Pancreas (tissue), 10 donors: ENCODE results near the gene DPP9. TPM values are rescaled to one million over a fixed set of nuclear protein-coding genes. Genes with fewer than 3 reads are reported as not detected.

Source experiments
- ATAC-seq, 4 donors: fragments of 200-7000 bp; cut with Tn5 transposase; one replicate each; pipeline versions ENCODE4 v1.8.0 to v1.9.1; 2020; ENCODE audit warnings: mild to moderate bottlenecking in 4 of 4, moderate library complexity in 4 of 4
- DNase-seq, 6 donors: peaks; one replicate each; pipeline ENCODE4 v3.0.0-alpha.2; 2020
- FAIRE-seq: peaks from 2 replicates; lab custom pipeline; 2012; peaks lifted over from hg19 to GRCh38; lab: Jason Lieb, UNC
- H3K27ac ChIP-seq, 4 donors: fragments of 200-600 bp; sonication (generic); 1 replicate in 3 of 4; 2 replicates in 1 of 4; pipeline versions ENCODE4 v1.5.0 to v1.8.0; 2020
- H3K27me3 ChIP-seq, 4 donors: fragments of 200-600 bp; one replicate each; pipeline ENCODE4 v1.8.0; 2021
- H3K36me3 ChIP-seq, 3 donors: fragments of 200-600 bp; sonication (generic) in 1 of 3; one replicate each; pipeline versions ENCODE4 v1.5.0 to v1.8.0; 2020 to 2021
- H3K4me1 ChIP-seq, 3 donors: fragments of 200-600 bp; one replicate each; pipeline ENCODE4 v1.8.0; 2021
- H3K4me3 ChIP-seq, 4 donors: fragments of 200-600 bp; sonication (generic) in 2 of 4; one replicate each; pipeline versions ENCODE4 v1.5.0 to v1.8.0; 2020 to 2021
- H3K9me3 ChIP-seq, 4 donors: fragments of 200-600 bp; one replicate each; pipeline ENCODE4 v1.8.0; 2021
- CTCF ChIP-seq, 4 donors: fragments of 200-600 bp; sonication (generic) in 3 of 4; IDR thresholded peaks; one replicate each; pipeline versions ENCODE4 v1.5.0 to v1.8.0; 2021; ENCODE audit warnings: antibody characterized with exemption in 4 of 4
- WGBS, 2 donors: extraction: QIAGEN DNeasy Blood & Tissue Kit; methylation state at CpG; one replicate each; pipeline ENCODE4 v1.1.7; 2013; 5-methylcytosine and 5-hydroxymethylcytosine counted together
- intact Hi-C, 3 donors: fragments of 100-400 bp; cut with DNase I; formaldehyde crosslinking; loops; one replicate each; pipeline versions ENCODE4 v1.11.1 to v1.14.2; 2022
- polyA plus RNA-seq, 2 donors: library from polyadenylated mRNA; stranded (reverse); fragments of 200-250 nt; gene quantifications; one replicate each; pipeline ENCODE4 v1.2.3, GENCODE V29; 2013
- total RNA-seq, 6 donors: library from RNA; stranded (reverse); fragmentation: NEBNext Ultra II Directional in 4 of 6; extraction: Animal tissue kit (Norgen Biotek cat#: 25700) in 4 of 6; gene quantifications; one replicate each; pipeline versions ENCODE4 v1.2.1 to v1.2.4, GENCODE V29; 2021 to 2023
- donor health status: healthy with polysubstance abuse.
- donor health status: DM: no; HTN: no; CAD: no; lungs with moderate emphysema.
- donor health status: DM: no; HTN: no; CAD: no.
- donor health status: control.
- donor health status: control.
- donor health status: Bipolar disorder and iron deficiency.
- donor health status: DM: yes; HTN: yes; CAD: no.
- donor health status: DM: no; HTN: no; CAD: no.
- donor health status: DM: no; HTN: no; CAD: no.
- donor health status: DM: yes; HTN: yes; CAD: no.

Gene DPP9
- total and polyA plus RNA-seq, 8 donors: 19.0 to 47.4 (median 26.1) TPM

GRCh38 chr19:4732680-4733114 lies 9.1 kb upstream of the DPP9 start:
- Histone ChIP-seq H3K4me3 (no peak overlapping the region), H3K4me1 (no peaks in the 10 kb centered on the region), H3K36me3 (no peaks in the 10 kb centered on the region), H3K9me3 (no peaks in the 10 kb centered on the region), H3K27me3 (no peaks in the 10 kb centered on the region), H3K27ac (no peak overlapping the region)
- DNase-seq (peak in 2 of 6 donors; percentile 43 to 47), ATAC-seq (peak; percentile 79 to 97 (median 95)), FAIRE-seq (no peak)
- WGBS, 2 donors: 12 to 13% methylated on average over 8 of the region's 8 CpGs
- peak; percentile 25 to 55 (median 47) for TF ChIP-seq CTCF (IDR thresholded peaks at IDR 0.05)
- intact Hi-C loops: loop anchor here (5.0 to 10.0 kb wide), 2 partner anchors 52 to 55 kb away; no protein-coding TSS in a partner anchor

GRCh38 chr19:4730740-4731171 lies 7.1 kb upstream of the DPP9 start:
- Histone ChIP-seq H3K27ac (no peak overlapping the region), H3K9me3 (no peaks in the 10 kb centered on the region), H3K36me3 (no peaks in the 10 kb centered on the region), H3K4me1 (no peaks in the 10 kb centered on the region), H3K27me3 (no peaks in the 10 kb centered on the region), H3K4me3 (no peak overlapping the region)
- peak in 2 of 4 donors; percentile 15 to 24 for TF ChIP-seq CTCF (IDR thresholded peaks at IDR 0.05)
- intact Hi-C loops: loop anchor here (5.0 to 10.0 kb wide), 2 partner anchors 54 to 57 kb away; no protein-coding TSS in a partner anchor
- FAIRE-seq (no peak), DNase-seq (no peak), ATAC-seq (peak; percentile 26 to 61 (median 48))
- 93 to 100% methylated on average over 1 of the region's 1 CpG for WGBS, 2 donors

GRCh38 chr19:4728871-4729270 lies 5.2 kb upstream of the DPP9 start:
- FAIRE-seq: no peak
- TF ChIP-seq CTCF (IDR thresholded peaks at IDR 0.05): no peak
- ATAC-seq: no peak
- intact Hi-C loops: no loop called here
- Histone ChIP-seq H3K4me3 (no peak overlapping the region), H3K36me3 (no peaks in the 10 kb centered on the region), H3K4me1 (no peaks in the 10 kb centered on the region), H3K27me3 (no peaks in the 10 kb centered on the region), H3K27ac (no peak overlapping the region), H3K9me3 (no peaks in the 10 kb centered on the region)
- 50 to 65% methylated on average over 10 of the region's 10 CpGs for WGBS, 2 donors
- no peak for DNase-seq

- FAIRE-seq (no peak), DNase-seq (peak in 3 of 6 donors; percentile 41 to 51 (median 42)), ATAC-seq (peak in 1 of 4 donors; percentile 2)
- Histone ChIP-seq H3K9me3 (no peaks in the 10 kb centered on the region), H3K36me3 (peaks cover 0 to 14% (median 9%) of the 10 kb centered on the region in 3 donors), H3K4me3 (peak overlapping the region; percentile 87 to 96 (median 94)), H3K27ac (peak overlapping the region; percentile 55 to 76 (median 61)), H3K27me3 (no peaks in the 10 kb centered on the region), H3K4me1 (peaks cover 0 to 10% (median 7%) of the 10 kb centered on the region in 3 donors)
- no peak for TF ChIP-seq CTCF (IDR thresholded peaks at IDR 0.05)
- intact Hi-C loops: no loop called here
- WGBS, 2 donors: 2 to 3% methylated on average over 28 of the region's 28 CpGs
These were observed 709 bp downstream of the DPP9 start for GRCh38 chr19:4722671-4723594.
